HG02981 (cell line): ENCODE data around the gene CCDC158.
"Not testable (repeated sequence)": the region's sequence is repeated elsewhere in the genome, so short reads cannot be mapped to it uniquely, and the experiment has no call there.

ENCODE experiments used
- ATAC-seq: cut with Tn5 transposase; IDR thresholded peaks from one replicate; pipeline ENCODE4 v1.9.1; 2021; ENCODE audit warnings: mild to moderate bottlenecking, moderate library complexity; ENCODE audit not compliant: unreplicated experiment

The CCDC158 gene

GRCh38 chr4:76430519-76431388 lies 9.8 kb upstream of the CCDC158 start:
- no peak for ATAC-seq

GRCh38 chr4:76429636-76430035 lies 8.7 kb upstream of the CCDC158 start:
- ATAC-seq: no peak

- ATAC-seq: no peak
Measured at GRCh38 chr4:76426272-76426671, 5.3 kb upstream of the CCDC158 start.

- ATAC-seq: not testable (repeated sequence)
Measured at GRCh38 chr4:76423159-76423558, 2.2 kb upstream of the CCDC158 start.

- ATAC-seq: no peak
Measured at GRCh38 chr4:76420188-76420761, 666 bp downstream of the CCDC158 start.

- no peak for ATAC-seq
Measured at GRCh38 chr4:76410636-76411035, 10.3 kb downstream of the CCDC158 start.

- no peak for ATAC-seq
Measured at GRCh38 chr4:76407440-76408119, 13.4 kb downstream of the CCDC158 start.

- no peak for ATAC-seq
Measured at GRCh38 chr4:76406081-76406480, 14.9 kb downstream of the CCDC158 start.

- ATAC-seq: no peak
Measured at GRCh38 chr4:76401654-76402053, 19.3 kb downstream of the CCDC158 start.

GRCh38 chr4:76388160-76388908 lies 32.6 kb downstream of the CCDC158 start:
- ATAC-seq: no peak

GRCh38 chr4:76386566-76387305 lies 34.2 kb downstream of the CCDC158 start:
- no peak for ATAC-seq

GRCh38 chr4:76385974-76386373 lies 35.0 kb downstream of the CCDC158 start:
- no peak for ATAC-seq

- no peak for ATAC-seq
Measured at GRCh38 chr4:76384052-76384451, 36.9 kb downstream of the CCDC158 start.

GRCh38 chr4:76383001-76383400 lies 37.9 kb downstream of the CCDC158 start:
- ATAC-seq: no peak

- no peak for ATAC-seq
Measured at GRCh38 chr4:76381986-76382385, 39.0 kb downstream of the CCDC158 start.

GRCh38 chr4:76380561-76380960 lies 40.4 kb downstream of the CCDC158 start:
- no peak for ATAC-seq

- ATAC-seq: no peak
Measured at GRCh38 chr4:76377911-76378310, 43.0 kb downstream of the CCDC158 start.

GRCh38 chr4:76377481-76377901 lies 43.5 kb downstream of the CCDC158 start:
- ATAC-seq: no peak

- no peak for ATAC-seq
Measured at GRCh38 chr4:76376534-76376933, 44.4 kb downstream of the CCDC158 start.

- ATAC-seq: no peak
Measured at GRCh38 chr4:76375703-76376102, 45.2 kb downstream of the CCDC158 start.
